Peyer's patch (tissue), 4 donors: ENCODE results near the gene RBM23. TPM values are rescaled to one million over a fixed set of nuclear protein-coding genes. Genes with fewer than 3 reads are reported as not detected.

Source experiments
- DNase-seq, 3 donors: peaks; one replicate each; pipeline ENCODE4 v3.0.0-alpha.2; 2017 to 2019
- H3K27ac ChIP-seq, 4 donors: fragments of 200-600 bp; sonication (generic); one replicate each; pipeline ENCODE4 v1.5.1; 2016 to 2019
- H3K27me3 ChIP-seq, 2 donors: fragments of 200-600 bp; sonication (generic); one replicate each; pipeline ENCODE4 v1.5.1; 2019
- H3K36me3 ChIP-seq, 3 donors: fragments of 200-600 bp; sonication (generic); one replicate each; pipeline ENCODE4 v1.5.1; 2016 to 2019
- H3K4me1 ChIP-seq, 4 donors: fragments of 200-600 bp; sonication (generic); one replicate each; pipeline ENCODE4 v1.5.1; 2016 to 2019
- H3K4me3 ChIP-seq, 4 donors: fragments of 200-600 bp; sonication (generic); 1 replicate in 3 of 4; 2 replicates in 1 of 4; pipeline ENCODE4 v1.5.1; 2016 to 2019; ENCODE audit warnings: mild to moderate bottlenecking in 1 of 4
- H3K9me3 ChIP-seq, 4 donors: fragments of 200-600 bp; sonication (generic); one replicate each; pipeline ENCODE4 v1.5.1; 2016 to 2019; ENCODE audit warnings: mild to moderate bottlenecking in 1 of 4
- POLR2A ChIP-seq, 2 donors: fragments of 450-650 bp; IDR thresholded peaks; one replicate each; pipeline ENCODE4 v1.5.1; 2017; ENCODE audit warnings: antibody characterized with exemption in 2 of 2, mild to moderate bottlenecking in 2 of 2, moderate library complexity in 2 of 2
- total RNA-seq, 4 donors: library from RNA; depleted of rRNA; stranded (reverse); fragments of >200 nt; gene quantifications; one replicate each; pipeline ENCODE4 v1.1.0, GENCODE V29; 2016
- TF ChIP-seq, protein P1 (sequence below), 6 experiments: fragments of 450-650 bp in 4 of 6; fragments of 200-600 bp in 2 of 6; sonication (generic) in 1 of 6; IDR thresholded peaks; one replicate each; pipeline ENCODE4 v1.5.1; 2017 to 2019; ENCODE audit warnings: antibody characterized with exemption in 6 of 6, mild to moderate bottlenecking in 3 of 6, moderate library complexity in 1 of 6

The RBM23 gene
- total RNA-seq, 4 donors from 2014 or later: 84.4 to 155 (median 116) TPM

DNA sequence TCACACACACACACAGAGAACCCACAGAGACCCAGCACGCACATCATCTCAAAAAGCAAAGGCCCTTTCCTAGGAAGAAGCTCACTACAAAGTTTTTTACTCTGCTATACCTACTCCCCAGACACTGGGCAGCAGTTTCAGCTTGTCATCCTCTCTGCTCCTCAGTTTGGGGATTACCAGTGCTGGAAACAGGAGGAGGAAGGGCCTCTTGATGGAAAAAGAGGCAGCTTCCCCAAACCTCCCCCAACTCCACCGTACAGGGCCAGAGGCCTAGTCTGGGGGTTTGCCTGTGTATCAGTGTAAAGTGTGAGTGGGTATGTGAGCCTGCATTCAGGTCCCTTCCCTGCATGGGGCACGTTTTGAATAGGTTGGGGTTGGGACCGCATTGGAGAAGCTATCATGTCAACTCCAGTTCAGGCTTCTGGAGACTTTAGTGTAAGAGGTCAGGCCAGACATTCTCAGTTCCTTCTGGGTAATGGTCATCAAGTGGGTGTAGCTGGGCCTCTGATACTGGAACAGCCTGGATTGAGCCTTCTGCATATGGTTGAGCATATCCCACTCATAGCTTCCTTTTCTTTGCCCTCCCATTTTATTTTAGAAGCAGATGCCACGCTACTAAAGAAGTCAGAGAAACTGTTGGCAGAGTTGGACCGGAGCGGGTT lies 34.7 kb downstream of the RBM23 start:
- TF ChIP-seq POLR2A (IDR thresholded peaks at IDR 0.05): no peak
- TF ChIP-seq, protein P1, sequence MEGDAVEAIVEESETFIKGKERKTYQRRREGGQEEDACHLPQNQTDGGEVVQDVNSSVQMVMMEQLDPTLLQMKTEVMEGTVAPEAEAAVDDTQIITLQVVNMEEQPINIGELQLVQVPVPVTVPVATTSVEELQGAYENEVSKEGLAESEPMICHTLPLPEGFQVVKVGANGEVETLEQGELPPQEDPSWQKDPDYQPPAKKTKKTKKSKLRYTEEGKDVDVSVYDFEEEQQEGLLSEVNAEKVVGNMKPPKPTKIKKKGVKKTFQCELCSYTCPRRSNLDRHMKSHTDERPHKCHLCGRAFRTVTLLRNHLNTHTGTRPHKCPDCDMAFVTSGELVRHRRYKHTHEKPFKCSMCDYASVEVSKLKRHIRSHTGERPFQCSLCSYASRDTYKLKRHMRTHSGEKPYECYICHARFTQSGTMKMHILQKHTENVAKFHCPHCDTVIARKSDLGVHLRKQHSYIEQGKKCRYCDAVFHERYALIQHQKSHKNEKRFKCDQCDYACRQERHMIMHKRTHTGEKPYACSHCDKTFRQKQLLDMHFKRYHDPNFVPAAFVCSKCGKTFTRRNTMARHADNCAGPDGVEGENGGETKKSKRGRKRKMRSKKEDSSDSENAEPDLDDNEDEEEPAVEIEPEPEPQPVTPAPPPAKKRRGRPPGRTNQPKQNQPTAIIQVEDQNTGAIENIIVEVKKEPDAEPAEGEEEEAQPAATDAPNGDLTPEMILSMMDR (IDR thresholded peaks at IDR 0.05): no peak
- DNase-seq: no peak
- Histone ChIP-seq H3K4me1 (peaks cover 0 to 50% (median 4%) of the 10 kb centered on the region in 4 donors), H3K27me3 (no peaks in the 10 kb centered on the region), H3K9me3 (no peaks in the 10 kb centered on the region), H3K4me3 (no peak overlapping the region), H3K36me3 (peaks cover 0 to 4% (median 0%) of the 10 kb centered on the region in 3 donors), H3K27ac (no peak overlapping the region)

- no peak for TF ChIP-seq POLR2A (IDR thresholded peaks at IDR 0.05)
- TF ChIP-seq, protein P1 (IDR thresholded peaks at IDR 0.05): no peak
- DNase-seq: no peak
- Histone ChIP-seq H3K36me3 (peaks cover 0 to 12% (median 0%) of the 10 kb centered on the region in 3 donors), H3K9me3 (no peaks in the 10 kb centered on the region), H3K4me1 (peaks cover 0 to 49% (median 4%) of the 10 kb centered on the region in 4 donors), H3K27ac (no peak within 1 kb of the TSS), H3K4me3 (no peak within 1 kb of the TSS), H3K27me3 (no peaks in the 10 kb centered on the region)
These were observed 35.6 kb downstream of the RBM23 start, which contains the start of gene REM2 for GRCh38 chr14:22883173-22883976. REM2 (plus strand) TSS chr14:22883222; CDS start chr14:22883288, 66 bp downstream.

- Histone ChIP-seq H3K27ac (no peak overlapping the region), H3K4me3 (no peak overlapping the region), H3K9me3 (no peaks in the 10 kb centered on the region), H3K36me3 (peaks cover 0 to 19% (median 0%) of the 10 kb centered on the region in 3 donors), H3K27me3 (no peaks in the 10 kb centered on the region), H3K4me1 (peaks cover 0 to 42% (median 2%) of the 10 kb centered on the region in 4 donors)
- peak in 1 of 3 donors; percentile 65 for DNase-seq
- TF ChIP-seq POLR2A (IDR thresholded peaks at IDR 0.05): no peak
- TF ChIP-seq, protein P1 (IDR thresholded peaks at IDR 0.05): no peak
These were observed 36.3 kb downstream of the RBM23 start for GRCh38 chr14:22882529-22883172.

DNA sequence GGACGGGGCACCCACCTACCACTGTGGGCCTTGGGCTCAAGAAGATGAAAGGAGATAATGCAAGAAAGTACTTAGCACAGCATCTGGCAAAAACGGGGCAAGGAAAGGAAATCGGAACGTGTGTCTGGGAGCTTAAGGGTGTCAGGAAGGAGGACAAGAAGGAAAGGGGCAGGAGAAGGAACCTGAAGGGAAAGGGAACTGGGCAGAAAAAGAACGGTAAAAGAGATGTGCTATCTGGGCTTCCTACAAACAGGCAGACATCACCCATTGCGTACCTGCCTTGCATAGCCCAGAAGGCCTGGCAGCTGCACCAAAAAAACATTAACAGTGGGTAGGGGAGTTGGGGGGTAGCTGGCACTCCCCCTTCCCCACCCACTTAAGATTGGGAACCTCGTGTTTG lies 36.9 kb downstream of the RBM23 start:
- H3K9me3 ChIP-seq: no peaks in the 10 kb centered on the region
- TF ChIP-seq, protein P1 (IDR thresholded peaks at IDR 0.05): no peak
- no peak for TF ChIP-seq POLR2A (IDR thresholded peaks at IDR 0.05)
- H3K27me3 ChIP-seq: no peaks in the 10 kb centered on the region
- peaks cover 0 to 37% (median 2%) of the 10 kb centered on the region in 4 donors for H3K4me1 ChIP-seq
- no peak for DNase-seq
- peaks cover 0 to 25% (median 0%) of the 10 kb centered on the region in 3 donors for H3K36me3 ChIP-seq
- no peak overlapping the region for H3K4me3 ChIP-seq
- no peak overlapping the region for H3K27ac ChIP-seq
